ENCODE data around the gene NKX2-4. TPM values are rescaled to one million over a fixed set of nuclear protein-coding genes. Genes with fewer than 3 reads are reported as not detected.
"Not testable (repeated sequence)": the region's sequence is repeated elsewhere in the genome, so short reads cannot be mapped to it uniquely, and the experiment has no call there.

NKX2-4 gene
- not detected for polyA plus RNA-seq

DNA sequence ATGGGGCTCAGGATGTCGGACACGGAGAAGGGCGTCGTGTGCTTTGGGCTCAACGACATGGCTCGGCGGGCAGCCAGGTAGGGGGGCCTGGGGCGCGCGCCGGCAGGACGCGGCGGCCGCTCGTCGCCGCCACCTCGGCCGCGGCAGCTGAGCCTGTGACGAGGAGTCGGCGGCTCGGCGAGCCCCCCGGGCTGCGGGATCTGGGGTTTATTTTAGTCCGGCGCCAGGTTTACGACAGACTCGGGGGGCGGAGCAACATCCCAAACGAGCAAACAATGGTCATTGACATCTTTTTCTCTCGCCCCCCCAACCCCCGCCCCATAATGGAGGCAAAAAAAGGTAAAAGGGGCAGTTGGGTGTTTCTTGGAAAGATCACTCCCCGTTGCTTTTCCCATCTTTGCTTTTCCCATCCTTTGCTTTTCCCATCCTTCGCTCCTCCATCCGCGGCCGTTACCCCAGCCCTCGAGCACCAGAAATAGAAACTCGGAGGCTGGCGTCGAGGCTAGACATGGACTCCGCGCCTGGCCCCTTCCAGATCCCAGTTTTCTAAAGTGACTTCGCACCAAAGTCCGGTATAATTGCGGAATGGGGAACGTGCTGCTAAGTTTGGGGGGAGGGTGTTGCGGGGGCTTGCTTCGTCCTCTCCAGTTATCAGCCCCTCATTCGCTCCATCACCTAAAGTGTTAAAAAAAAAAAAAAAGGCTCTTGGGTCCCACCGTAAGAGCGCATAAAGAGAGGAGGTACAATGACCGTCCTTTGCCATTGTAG, at the start of gene NKX2-4:
Gene NKX2-4, minus strand, starts transcription at position 186 of the 768 bp plus-strand sequence. Its CDS starts 127 bp downstream, at position 59.
- Histone ChIP-seq H3K27ac (ENCODE audit: low read depth in 2 of 2, low read length in 1 of 2) (no peak within 1 kb of the TSS), H3K27me3 (ENCODE audit: control insufficient read depth in 1 of 2, insufficient read depth in 2 of 2, low read length in 2 of 2) (peaks cover 0 to 31% of the 10 kb centered on the region in 2 donors), H3K4me1 (ENCODE audit: control insufficient read depth in 2 of 2, insufficient read depth in 2 of 2, low read length in 1 of 2) (peaks cover 12 to 15% of the 10 kb centered on the region in 2 donors), H3K4me3 (ENCODE audit: low read depth in 1 of 2, low read length in 2 of 2) (peak within 1 kb of the TSS; percentile 26 to 45), H3K9me3 (ENCODE audit: control insufficient read depth in 2 of 2, insufficient read depth in 1 of 2, low read depth in 1 of 2, low read length in 1 of 2) (peaks cover 5 to 14% of the 10 kb centered on the region in 2 donors), H3K36me3 (ENCODE audit: control insufficient read depth in 2 of 2, insufficient read depth in 2 of 2, low read length in 1 of 2) (no peaks in the 10 kb centered on the region)
- 12 to 14% methylated on average over 57 of the region's 57 CpGs for WGBS, 2 donors

- Histone ChIP-seq H3K4me1 (ENCODE audit: control insufficient read depth in 2 of 2, insufficient read depth in 2 of 2, low read length in 1 of 2) (no peaks in the 10 kb centered on the region), H3K9me3 (ENCODE audit: control insufficient read depth in 2 of 2, insufficient read depth in 1 of 2, low read depth in 1 of 2, low read length in 1 of 2) (peaks cover 0 to 3% of the 10 kb centered on the region in 2 donors), H3K27ac (ENCODE audit: low read depth in 2 of 2, low read length in 1 of 2) (no peak overlapping the region), H3K36me3 (ENCODE audit: control insufficient read depth in 2 of 2, insufficient read depth in 2 of 2, low read length in 1 of 2) (no peaks in the 10 kb centered on the region), H3K4me3 (ENCODE audit: low read depth in 1 of 2, low read length in 2 of 2) (no peak overlapping the region), H3K27me3 (ENCODE audit: control insufficient read depth in 1 of 2, insufficient read depth in 2 of 2, low read length in 2 of 2) (peaks cover 0 to 2% of the 10 kb centered on the region in 2 donors)
- 87 to 99% methylated on average over 2 of the region's 2 CpGs for whole genome bisulfite sequencing, 2 donors
These were observed 40.5 kb upstream of the NKX2-4 start for GRCh38 chr20:21437816-21438215.

DNA sequence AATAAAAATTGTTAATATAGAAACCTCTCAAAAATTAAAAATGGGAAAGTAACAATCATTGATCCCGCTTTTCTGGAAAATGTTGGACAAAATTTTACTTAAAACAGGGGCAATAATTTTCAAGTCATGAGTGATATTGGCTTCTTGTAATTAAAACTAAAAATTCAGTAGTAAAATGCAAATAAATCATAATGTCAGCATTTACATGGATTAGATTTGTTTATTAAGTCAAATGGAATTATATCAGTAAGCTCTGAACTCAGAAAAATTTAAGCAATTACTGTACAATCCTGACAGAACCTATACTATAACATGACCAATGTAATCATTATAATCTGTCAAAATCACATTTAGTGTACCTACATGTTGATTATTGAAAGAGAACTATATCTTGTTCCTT, 39.9 kb upstream of the NKX2-4 start:
- H3K4me3 ChIP-seq (ENCODE audit: low read depth in 1 of 2, low read length in 2 of 2), result no peak overlapping the region
- H3K36me3 ChIP-seq (ENCODE audit: control insufficient read depth in 2 of 2, insufficient read depth in 2 of 2, low read length in 1 of 2), result no peaks in the 10 kb centered on the region
- no peak overlapping the region for H3K27ac ChIP-seq (ENCODE audit: low read depth in 2 of 2, low read length in 1 of 2)
- H3K4me1 ChIP-seq (ENCODE audit: control insufficient read depth in 2 of 2, insufficient read depth in 2 of 2, low read length in 1 of 2), result no peaks in the 10 kb centered on the region
- WGBS, 2 donors, result 91 to 93% methylated on average over 1 of the region's 1 CpG
- peaks cover 0 to 2% of the 10 kb centered on the region in 2 donors for H3K27me3 ChIP-seq (ENCODE audit: control insufficient read depth in 1 of 2, insufficient read depth in 2 of 2, low read length in 2 of 2)
- H3K9me3 ChIP-seq (ENCODE audit: control insufficient read depth in 2 of 2, insufficient read depth in 1 of 2, low read depth in 1 of 2, low read length in 1 of 2), result peaks cover 0 to 3% of the 10 kb centered on the region in 2 donors

- WGBS, 2 donors, result 40 to 45% methylated on average over 4 of the region's 4 CpGs
- Histone ChIP-seq H3K4me3 (ENCODE audit: low read depth in 1 of 2, low read length in 2 of 2) (no peak overlapping the region), H3K9me3 (ENCODE audit: control insufficient read depth in 2 of 2, insufficient read depth in 1 of 2, low read depth in 1 of 2, low read length in 1 of 2) (peaks cover 0 to 3% of the 10 kb centered on the region in 2 donors), H3K4me1 (ENCODE audit: control insufficient read depth in 2 of 2, insufficient read depth in 2 of 2, low read length in 1 of 2) (no peaks in the 10 kb centered on the region), H3K36me3 (ENCODE audit: control insufficient read depth in 2 of 2, insufficient read depth in 2 of 2, low read length in 1 of 2) (no peaks in the 10 kb centered on the region), H3K27ac (ENCODE audit: low read depth in 2 of 2, low read length in 1 of 2) (no peak overlapping the region), H3K27me3 (ENCODE audit: control insufficient read depth in 1 of 2, insufficient read depth in 2 of 2, low read length in 2 of 2) (no peaks in the 10 kb centered on the region)
These were observed 38.9 kb upstream of the NKX2-4 start for GRCh38 chr20:21436205-21436604.

GRCh38 chr20:21435576-21435975, 38.2 kb upstream of the NKX2-4 start:
- Histone ChIP-seq H3K4me1 (ENCODE audit: control insufficient read depth in 2 of 2, insufficient read depth in 2 of 2, low read length in 1 of 2) (no peaks in the 10 kb centered on the region), H3K9me3 (ENCODE audit: control insufficient read depth in 2 of 2, insufficient read depth in 1 of 2, low read depth in 1 of 2, low read length in 1 of 2) (peaks cover 0 to 3% of the 10 kb centered on the region in 2 donors), H3K27ac (ENCODE audit: low read depth in 2 of 2, low read length in 1 of 2) (no peak overlapping the region), H3K27me3 (ENCODE audit: control insufficient read depth in 1 of 2, insufficient read depth in 2 of 2, low read length in 2 of 2) (no peaks in the 10 kb centered on the region), H3K4me3 (ENCODE audit: low read depth in 1 of 2, low read length in 2 of 2) (no peak overlapping the region), H3K36me3 (ENCODE audit: control insufficient read depth in 2 of 2, insufficient read depth in 2 of 2, low read length in 1 of 2) (no peaks in the 10 kb centered on the region)
- WGBS, 2 donors, result 38 to 42% methylated on average over 3 of the region's 3 CpGs

- H3K4me1 ChIP-seq (ENCODE audit: control insufficient read depth in 2 of 2, insufficient read depth in 2 of 2, low read length in 1 of 2), result no peaks in the 10 kb centered on the region
- H3K4me3 ChIP-seq (ENCODE audit: low read depth in 1 of 2, low read length in 2 of 2), result no peak overlapping the region
- no peaks in the 10 kb centered on the region for H3K36me3 ChIP-seq (ENCODE audit: control insufficient read depth in 2 of 2, insufficient read depth in 2 of 2, low read length in 1 of 2)
- H3K27me3 ChIP-seq (ENCODE audit: control insufficient read depth in 1 of 2, insufficient read depth in 2 of 2, low read length in 2 of 2), result no peaks in the 10 kb centered on the region
- H3K9me3 ChIP-seq (ENCODE audit: control insufficient read depth in 2 of 2, insufficient read depth in 1 of 2, low read depth in 1 of 2, low read length in 1 of 2), result no peaks in the 10 kb centered on the region
- H3K27ac ChIP-seq (ENCODE audit: low read depth in 2 of 2, low read length in 1 of 2), result no peak overlapping the region
- 82% methylated on average over 2 of the region's 2 CpGs for WGBS, 2 donors
These were observed 36.1 kb upstream of the NKX2-4 start for GRCh38 chr20:21433329-21433890.

DNA sequence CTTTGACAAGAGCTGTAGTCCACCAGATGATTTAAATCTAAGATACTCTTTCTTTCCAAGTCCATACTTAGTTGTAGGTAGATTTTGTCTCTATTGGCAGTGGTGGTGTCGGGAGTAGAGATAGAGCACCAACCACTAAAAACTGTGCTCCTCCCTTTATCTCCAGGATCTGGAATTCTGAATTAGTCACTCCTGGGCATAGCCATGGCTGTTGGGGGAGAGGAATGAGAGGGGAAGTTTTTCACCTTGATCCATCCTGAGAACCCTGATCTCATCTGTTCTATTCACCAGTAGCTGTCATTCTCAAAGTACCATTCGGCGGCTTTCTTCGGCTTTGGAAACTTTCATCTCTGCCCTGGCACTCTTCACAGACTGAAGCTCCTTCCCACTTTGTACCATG, 35.6 kb upstream of the NKX2-4 start:
- H3K4me1 ChIP-seq (ENCODE audit: control insufficient read depth in 2 of 2, insufficient read depth in 2 of 2, low read length in 1 of 2), result no peaks in the 10 kb centered on the region
- H3K27ac ChIP-seq (ENCODE audit: low read depth in 2 of 2, low read length in 1 of 2), result no peak overlapping the region
- no peaks in the 10 kb centered on the region for H3K36me3 ChIP-seq (ENCODE audit: control insufficient read depth in 2 of 2, insufficient read depth in 2 of 2, low read length in 1 of 2)
- H3K4me3 ChIP-seq (ENCODE audit: low read depth in 1 of 2, low read length in 2 of 2), result no peak overlapping the region
- WGBS, 2 donors, result 93 to 95% methylated on average over 4 of the region's 4 CpGs
- no peaks in the 10 kb centered on the region for H3K9me3 ChIP-seq (ENCODE audit: control insufficient read depth in 2 of 2, insufficient read depth in 1 of 2, low read depth in 1 of 2, low read length in 1 of 2)
- no peaks in the 10 kb centered on the region for H3K27me3 ChIP-seq (ENCODE audit: control insufficient read depth in 1 of 2, insufficient read depth in 2 of 2, low read length in 2 of 2)

DNA sequence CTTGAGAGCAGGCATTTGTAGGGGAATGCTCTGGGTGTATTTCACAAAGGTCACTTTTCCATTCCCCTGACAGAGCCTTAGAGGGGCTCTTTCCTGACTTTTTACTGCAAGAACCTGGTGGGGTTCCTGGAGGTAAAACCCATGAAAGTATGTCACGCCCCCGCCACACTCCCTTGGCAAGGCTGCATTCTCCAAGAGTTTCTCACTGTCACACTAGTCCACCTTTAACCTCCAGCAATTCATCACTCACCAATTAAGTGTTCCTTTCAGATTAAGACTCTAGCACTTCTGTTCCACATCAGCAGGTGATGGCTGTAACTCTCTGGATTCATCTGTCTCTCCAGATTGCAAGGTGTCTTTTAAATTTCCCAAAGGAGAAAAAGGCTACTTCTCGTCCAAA, 32.7 kb upstream of the NKX2-4 start:
- WGBS, 2 donors, result 57 to 72% methylated on average over 3 of the region's 3 CpGs
- Histone ChIP-seq H3K4me3 (ENCODE audit: low read depth in 1 of 2, low read length in 2 of 2) (no peak overlapping the region), H3K9me3 (ENCODE audit: control insufficient read depth in 2 of 2, insufficient read depth in 1 of 2, low read depth in 1 of 2, low read length in 1 of 2) (peaks cover 3 to 5% of the 10 kb centered on the region in 2 donors), H3K27ac (ENCODE audit: low read depth in 2 of 2, low read length in 1 of 2) (no peak overlapping the region), H3K4me1 (ENCODE audit: control insufficient read depth in 2 of 2, insufficient read depth in 2 of 2, low read length in 1 of 2) (no peaks in the 10 kb centered on the region), H3K36me3 (ENCODE audit: control insufficient read depth in 2 of 2, insufficient read depth in 2 of 2, low read length in 1 of 2) (no peaks in the 10 kb centered on the region), H3K27me3 (ENCODE audit: control insufficient read depth in 1 of 2, insufficient read depth in 2 of 2, low read length in 2 of 2) (no peaks in the 10 kb centered on the region)

DNA sequence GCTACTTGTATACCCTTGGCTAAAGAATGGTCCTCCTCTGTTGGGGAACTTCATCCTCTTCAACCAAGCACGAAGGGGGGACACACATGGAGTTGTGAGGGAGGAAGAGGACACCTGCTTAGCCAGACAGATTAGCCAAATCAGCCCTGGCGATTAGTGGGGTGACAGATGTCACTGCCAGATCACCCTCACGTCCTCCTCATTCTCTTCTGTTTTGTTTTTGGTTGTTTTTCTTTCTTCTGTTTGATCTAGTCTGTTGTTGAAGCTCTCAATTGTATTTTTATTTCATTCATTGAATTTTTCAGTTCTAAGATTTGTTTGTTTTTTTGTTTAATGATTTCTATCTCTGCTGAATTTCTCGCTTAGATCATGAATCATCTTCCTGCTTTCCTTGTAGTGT, 27.5 kb upstream of the NKX2-4 start:
- H3K27me3 ChIP-seq (ENCODE audit: control insufficient read depth in 1 of 2, insufficient read depth in 2 of 2, low read length in 2 of 2), result no peaks in the 10 kb centered on the region
- WGBS, 2 donors, result 67 to 70% methylated on average over 4 of the region's 4 CpGs

DNA sequence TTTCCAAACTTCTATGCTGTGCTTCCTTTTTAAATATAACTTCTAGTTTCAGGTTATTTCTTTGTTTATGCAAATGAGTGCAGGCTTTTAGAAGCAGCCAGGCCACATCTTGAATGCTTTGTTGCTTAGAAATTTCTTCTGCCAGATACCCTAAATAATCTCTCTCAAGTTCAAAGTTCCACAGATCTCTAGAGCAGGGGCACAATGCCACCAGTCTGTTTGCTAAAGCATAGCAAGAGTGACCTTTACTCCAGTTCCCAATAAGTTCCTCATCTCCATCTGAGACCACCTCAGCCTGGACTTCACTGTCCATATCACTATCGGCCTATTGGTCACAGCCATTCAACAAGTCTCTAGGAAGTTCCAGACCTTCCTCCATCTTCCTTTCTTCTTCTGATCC, 26.4 kb upstream of the NKX2-4 start:
- not testable (repeated sequence) for H3K36me3 ChIP-seq (ENCODE audit: control insufficient read depth in 2 of 2, insufficient read depth in 2 of 2, low read length in 1 of 2); H3K4me1 ChIP-seq (ENCODE audit: control insufficient read depth in 2 of 2, insufficient read depth in 2 of 2, low read length in 1 of 2); H3K27ac ChIP-seq (ENCODE audit: low read depth in 2 of 2, low read length in 1 of 2); H3K27me3 ChIP-seq (ENCODE audit: control insufficient read depth in 1 of 2, insufficient read depth in 2 of 2, low read length in 2 of 2); H3K4me3 ChIP-seq (ENCODE audit: low read depth in 1 of 2, low read length in 2 of 2)
- 94% methylated on average over 1 of the region's 1 CpG for WGBS, 2 donors
- H3K9me3 ChIP-seq (ENCODE audit: control insufficient read depth in 2 of 2, insufficient read depth in 1 of 2, low read depth in 1 of 2, low read length in 1 of 2), result peaks cover 7 to 11% of the 10 kb centered on the region in 2 donors

More for the DNA sequence above, 27.5 kb upstream of the NKX2-4 start:
- no peak overlapping the region for H3K4me3 ChIP-seq (ENCODE audit: low read depth in 1 of 2, low read length in 2 of 2)
- no peaks in the 10 kb centered on the region for H3K36me3 ChIP-seq (ENCODE audit: control insufficient read depth in 2 of 2, insufficient read depth in 2 of 2, low read length in 1 of 2)
- H3K4me1 ChIP-seq (ENCODE audit: control insufficient read depth in 2 of 2, insufficient read depth in 2 of 2, low read length in 1 of 2), result no peaks in the 10 kb centered on the region
- no peak overlapping the region for H3K27ac ChIP-seq (ENCODE audit: low read depth in 2 of 2, low read length in 1 of 2)
- H3K9me3 ChIP-seq (ENCODE audit: control insufficient read depth in 2 of 2, insufficient read depth in 1 of 2, low read depth in 1 of 2, low read length in 1 of 2), result peaks cover 7 to 11% of the 10 kb centered on the region in 2 donors
